NB4 (cell line): ENCODE data around the gene DSCAM.

Experiments
- MYC ChIP-seq: IDR thresholded peaks from 2 replicates; pipeline ENCODE4 v1.6.1; 2011; ENCODE audit warnings: low read depth, low read length
- POLR2A ChIP-seq: IDR thresholded peaks from 2 replicates; pipeline ENCODE4 v1.6.1; 2011; ENCODE audit warnings: mild to moderate bottlenecking; ENCODE audit not compliant: insufficient read length; ENCODE audit errors: extremely low read depth
- TF ChIP-seq, protein P1 (sequence below): IDR thresholded peaks from one replicate; pipeline ENCODE4 v1.5.1; 2012; ENCODE audit warnings: low read depth, low read length
- TF ChIP-seq, protein P2 (sequence below): IDR thresholded peaks from 2 replicates; pipeline ENCODE4 v1.6.1; 2011; ENCODE audit warnings: low read depth, low read length

DNA sequence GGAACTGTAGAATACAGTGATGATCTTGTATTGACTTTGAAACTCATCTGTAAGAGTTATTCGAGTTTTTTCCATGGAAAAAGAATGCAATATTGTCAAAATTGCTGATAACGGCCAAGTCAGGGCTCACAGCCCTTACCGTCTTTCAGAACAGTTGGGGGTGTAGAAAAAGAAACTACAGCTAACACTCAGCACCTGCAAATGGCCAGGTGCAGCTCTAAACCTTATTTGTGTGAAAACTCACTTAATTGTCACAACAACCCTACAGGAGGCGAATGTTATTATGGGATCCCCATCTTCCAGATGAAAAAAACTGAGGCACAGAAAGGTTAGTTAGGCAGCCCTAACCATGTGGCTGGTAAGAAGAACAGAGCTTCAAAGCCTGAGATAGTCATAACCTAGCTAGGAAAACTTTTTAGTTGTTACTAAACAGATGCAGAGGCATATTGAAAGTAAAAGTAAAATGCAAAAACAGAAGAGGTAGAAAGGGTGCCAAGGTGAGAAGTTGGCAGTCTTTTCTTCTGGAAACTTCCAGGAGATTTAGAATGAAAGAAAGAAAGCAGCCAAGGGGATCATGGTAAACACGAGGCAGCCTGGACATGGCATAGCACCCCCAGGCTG, 76.4 kb downstream of the DSCAM start:
- TF ChIP-seq, protein P1, sequence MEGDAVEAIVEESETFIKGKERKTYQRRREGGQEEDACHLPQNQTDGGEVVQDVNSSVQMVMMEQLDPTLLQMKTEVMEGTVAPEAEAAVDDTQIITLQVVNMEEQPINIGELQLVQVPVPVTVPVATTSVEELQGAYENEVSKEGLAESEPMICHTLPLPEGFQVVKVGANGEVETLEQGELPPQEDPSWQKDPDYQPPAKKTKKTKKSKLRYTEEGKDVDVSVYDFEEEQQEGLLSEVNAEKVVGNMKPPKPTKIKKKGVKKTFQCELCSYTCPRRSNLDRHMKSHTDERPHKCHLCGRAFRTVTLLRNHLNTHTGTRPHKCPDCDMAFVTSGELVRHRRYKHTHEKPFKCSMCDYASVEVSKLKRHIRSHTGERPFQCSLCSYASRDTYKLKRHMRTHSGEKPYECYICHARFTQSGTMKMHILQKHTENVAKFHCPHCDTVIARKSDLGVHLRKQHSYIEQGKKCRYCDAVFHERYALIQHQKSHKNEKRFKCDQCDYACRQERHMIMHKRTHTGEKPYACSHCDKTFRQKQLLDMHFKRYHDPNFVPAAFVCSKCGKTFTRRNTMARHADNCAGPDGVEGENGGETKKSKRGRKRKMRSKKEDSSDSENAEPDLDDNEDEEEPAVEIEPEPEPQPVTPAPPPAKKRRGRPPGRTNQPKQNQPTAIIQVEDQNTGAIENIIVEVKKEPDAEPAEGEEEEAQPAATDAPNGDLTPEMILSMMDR = no peak
- no peak for TF ChIP-seq POLR2A
- TF ChIP-seq, protein P2, sequence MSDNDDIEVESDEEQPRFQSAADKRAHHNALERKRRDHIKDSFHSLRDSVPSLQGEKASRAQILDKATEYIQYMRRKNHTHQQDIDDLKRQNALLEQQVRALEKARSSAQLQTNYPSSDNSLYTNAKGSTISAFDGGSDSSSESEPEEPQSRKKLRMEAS = no peak
- no peak for TF ChIP-seq MYC
